ENCODE measurements around the gene MBLAC1.
A peak's percentile ranks its signal among the peaks of the same experiment; 100 is the strongest.

MBLAC1 gene

GRCh38 chr7:100153708-100154535 lies 27.2 kb downstream of the MBLAC1 start:
- DNase-seq: no peak

DNA sequence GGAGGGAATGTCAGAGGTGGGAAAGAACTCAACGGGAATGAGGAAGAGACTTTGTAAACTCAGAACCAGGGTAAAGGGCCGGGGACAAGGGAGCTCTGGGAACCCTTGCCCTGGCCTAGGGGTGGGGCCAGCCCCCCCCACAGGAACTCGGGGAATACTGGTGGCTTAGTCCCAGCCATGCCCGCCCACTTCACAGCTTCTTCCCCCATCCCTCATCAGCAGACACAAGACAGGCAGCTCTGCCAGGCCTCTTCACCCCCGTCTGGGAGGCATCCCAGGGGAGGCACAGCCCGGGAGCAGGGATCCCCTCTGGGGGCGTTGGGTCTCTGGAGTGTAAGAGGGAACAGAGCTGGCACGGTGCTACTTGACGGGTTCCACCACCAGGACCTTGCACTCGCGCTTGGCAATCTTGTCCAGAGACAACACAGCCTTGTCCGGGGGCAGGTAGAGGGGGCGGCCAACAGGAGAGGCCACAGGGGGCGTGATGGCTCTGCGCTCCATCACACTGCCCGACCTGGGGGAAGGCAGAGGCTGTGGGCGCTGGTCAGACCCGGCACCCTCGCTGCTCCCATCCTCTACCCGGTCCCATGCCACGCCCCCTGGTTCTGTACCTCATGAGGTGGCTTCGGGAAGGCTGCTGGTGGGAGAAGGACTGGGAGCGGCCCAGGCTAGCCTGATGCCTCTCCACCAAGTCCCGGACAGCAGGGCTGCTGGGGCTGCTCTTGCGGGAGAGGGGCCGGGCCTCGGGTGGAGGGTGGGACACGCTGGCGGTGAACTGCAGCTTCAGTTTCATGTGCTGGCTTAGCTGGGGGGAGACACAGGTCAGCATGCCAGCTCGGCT lies 28.1 kb downstream of the MBLAC1 start:
- DNase-seq (no peak), ATAC-seq (no peak)

More at GRCh38 chr7:100153708-100154535, 27.2 kb downstream of the MBLAC1 start:
- ATAC-seq: no peak

GRCh38 chr7:100155553-100156317 lies 29.0 kb downstream of the MBLAC1 start:
- ATAC-seq: no peak
- DNase-seq: no peak

GRCh38 chr7:100156331-100157068 lies 29.7 kb downstream of the MBLAC1 start:
- ATAC-seq: peak; percentile 60
- peak; percentile 52 for DNase-seq

GRCh38 chr7:100157069-100157333 lies 30.2 kb downstream of the MBLAC1 start:
- no peak for DNase-seq
- no peak for ATAC-seq

- DNase-seq (peak; percentile 33), ATAC-seq (no peak)
Measured at GRCh38 chr7:100157334-100158228, 30.8 kb downstream of the MBLAC1 start.

GRCh38 chr7:100158229-100159098 lies 31.7 kb downstream of the MBLAC1 start, which contains the start of gene TRAPPC14:
TRAPPC14 (minus strand) TSS chr7:100158723; CDS start chr7:100158499, 224 bp downstream.
- peak; percentile 72 for ATAC-seq
- peak; percentile 97 for DNase-seq

- ATAC-seq (no peak), DNase-seq (no peak)
Measured at GRCh38 chr7:100159099-100159623, 32.4 kb downstream of the MBLAC1 start.

GRCh38 chr7:100160067-100160466 lies 33.3 kb downstream of the MBLAC1 start:
- no peak for DNase-seq
- ATAC-seq: no peak

DNA sequence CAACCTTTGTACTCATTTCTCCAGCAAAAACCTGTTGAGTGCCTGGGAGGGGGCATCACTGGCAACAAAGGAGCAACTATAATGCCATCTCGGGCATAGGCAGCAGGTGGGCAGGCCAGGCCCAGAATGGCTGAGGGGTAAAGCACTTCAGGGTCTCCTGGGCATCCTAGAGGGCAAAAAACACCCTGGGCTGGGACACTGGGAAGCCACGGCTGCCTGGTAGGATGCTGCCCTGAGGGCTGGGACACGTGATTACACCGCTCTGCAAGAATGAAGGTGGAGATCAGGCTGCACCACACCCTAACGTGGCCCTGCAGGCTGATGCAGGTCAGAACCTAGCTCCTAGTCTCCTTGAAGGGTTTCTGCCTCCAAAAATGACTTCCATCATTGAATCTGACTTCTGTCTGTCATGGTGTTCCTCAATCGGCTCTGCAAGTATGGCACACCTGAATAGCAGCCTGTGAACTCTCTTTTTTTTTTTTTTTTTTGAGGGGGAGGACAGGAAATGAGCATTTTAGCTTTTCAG lies 36.3 kb downstream of the MBLAC1 start:
- ATAC-seq: no peak
- no peak for DNase-seq

DNA sequence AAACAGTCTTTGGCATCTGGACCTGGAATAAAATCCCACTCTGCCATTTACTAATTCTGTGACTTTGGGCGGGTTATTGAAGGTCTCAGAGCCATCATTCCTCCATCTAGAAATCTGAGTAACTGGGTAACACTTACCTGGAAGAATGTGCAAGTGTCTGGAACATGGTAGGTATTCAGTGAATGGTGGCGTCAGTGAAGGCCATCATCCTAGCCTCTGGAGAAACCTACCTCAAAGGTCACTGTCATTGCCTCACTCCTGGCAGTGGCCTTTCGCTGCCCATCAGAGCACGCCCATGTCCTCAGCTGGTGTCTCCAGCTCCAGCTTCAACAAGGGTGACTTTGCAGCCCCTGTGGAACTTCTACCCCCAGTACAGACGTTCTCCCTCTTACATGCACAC lies 37.1 kb downstream of the MBLAC1 start:
- no peak for DNase-seq
- ATAC-seq: no peak

- ATAC-seq: peak; percentile 71
- peak; percentile 47 for DNase-seq
Measured at GRCh38 chr7:100166317-100166940, 39.7 kb downstream of the MBLAC1 start.

DNA sequence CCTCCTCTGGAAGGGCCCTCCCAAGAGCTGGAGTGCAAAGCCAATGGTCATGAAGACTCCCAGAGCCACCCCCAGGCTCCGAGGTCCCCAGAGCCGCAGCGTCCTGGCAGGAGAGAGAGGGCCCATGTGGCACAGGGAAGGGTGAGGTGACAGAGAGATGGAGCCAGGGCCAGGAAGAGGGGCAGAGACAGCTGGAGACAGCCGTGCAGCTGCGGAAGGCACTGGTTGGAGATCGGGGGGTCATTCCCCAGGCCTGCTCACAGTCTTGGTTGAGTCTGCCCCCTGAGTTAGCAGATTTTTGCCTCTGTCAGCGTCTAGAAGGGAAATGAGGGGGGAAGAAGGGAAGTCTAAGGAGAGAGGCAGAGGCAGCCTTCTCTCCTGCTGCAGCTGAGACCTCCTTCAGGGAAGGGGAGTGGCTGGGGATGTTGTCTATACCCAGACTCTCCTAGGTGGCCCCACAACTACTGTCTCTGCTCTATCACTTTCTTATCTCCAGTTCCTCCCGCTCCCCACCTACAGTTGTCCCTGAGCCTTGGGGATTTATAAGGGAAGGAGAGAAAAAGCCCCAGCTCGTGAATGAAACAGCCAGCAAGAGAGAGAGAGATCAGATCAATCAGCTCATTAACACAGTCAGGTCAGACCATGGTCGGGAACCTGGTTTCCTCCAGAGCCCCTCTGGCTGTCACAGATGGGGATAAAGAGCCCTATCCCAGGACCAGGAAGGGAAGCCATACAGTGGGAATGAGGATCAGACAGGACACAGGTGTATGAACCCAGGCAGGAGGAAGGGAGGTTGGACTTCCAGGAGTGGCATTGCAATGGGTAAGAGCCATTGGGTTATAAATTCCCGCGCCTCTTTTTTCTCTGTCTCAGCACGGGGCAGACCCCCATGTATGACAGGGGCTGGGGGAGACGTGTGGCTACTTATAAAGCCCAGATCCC lies 40.5 kb downstream of the MBLAC1 start:
- ATAC-seq (no peak), DNase-seq (no peak)

GRCh38 chr7:100167912-100168323 lies 41.2 kb downstream of the MBLAC1 start:
- DNase-seq: no peak
- ATAC-seq: no peak

DNA sequence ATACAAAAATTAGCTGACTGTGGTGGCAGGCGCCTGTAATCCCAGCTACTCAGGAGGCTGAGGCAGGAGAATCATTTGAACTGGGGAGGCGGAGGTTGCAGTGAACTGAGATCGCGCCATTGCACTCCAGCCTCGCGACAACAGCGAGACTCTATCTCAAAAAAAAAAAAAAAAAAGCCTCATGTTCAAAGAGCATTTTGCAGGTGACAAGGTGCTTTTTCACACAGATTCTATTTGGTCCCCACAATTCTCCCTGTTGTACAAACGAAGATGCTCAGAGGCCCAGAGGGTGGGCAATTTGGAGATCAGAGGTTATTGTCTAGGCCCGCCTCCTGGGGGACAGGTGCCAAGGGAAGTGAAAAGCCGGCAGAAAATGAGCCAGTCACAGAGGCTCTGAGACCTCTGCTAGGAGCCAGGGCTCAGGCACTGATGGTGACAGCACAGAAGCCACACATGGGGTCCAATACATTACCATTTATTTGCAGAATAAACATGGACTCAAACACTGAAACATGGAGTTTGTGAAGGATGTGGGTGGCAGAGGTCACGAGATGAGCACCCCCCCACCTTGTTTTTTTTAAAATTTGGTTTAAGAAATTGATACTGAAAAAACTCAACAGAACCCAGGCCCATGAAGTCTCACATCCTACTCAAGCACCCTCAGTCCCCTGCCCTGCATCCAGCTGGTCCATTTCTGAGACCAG lies 42.5 kb downstream of the MBLAC1 start:
- DNase-seq (no peak), ATAC-seq (no peak)

DNA sequence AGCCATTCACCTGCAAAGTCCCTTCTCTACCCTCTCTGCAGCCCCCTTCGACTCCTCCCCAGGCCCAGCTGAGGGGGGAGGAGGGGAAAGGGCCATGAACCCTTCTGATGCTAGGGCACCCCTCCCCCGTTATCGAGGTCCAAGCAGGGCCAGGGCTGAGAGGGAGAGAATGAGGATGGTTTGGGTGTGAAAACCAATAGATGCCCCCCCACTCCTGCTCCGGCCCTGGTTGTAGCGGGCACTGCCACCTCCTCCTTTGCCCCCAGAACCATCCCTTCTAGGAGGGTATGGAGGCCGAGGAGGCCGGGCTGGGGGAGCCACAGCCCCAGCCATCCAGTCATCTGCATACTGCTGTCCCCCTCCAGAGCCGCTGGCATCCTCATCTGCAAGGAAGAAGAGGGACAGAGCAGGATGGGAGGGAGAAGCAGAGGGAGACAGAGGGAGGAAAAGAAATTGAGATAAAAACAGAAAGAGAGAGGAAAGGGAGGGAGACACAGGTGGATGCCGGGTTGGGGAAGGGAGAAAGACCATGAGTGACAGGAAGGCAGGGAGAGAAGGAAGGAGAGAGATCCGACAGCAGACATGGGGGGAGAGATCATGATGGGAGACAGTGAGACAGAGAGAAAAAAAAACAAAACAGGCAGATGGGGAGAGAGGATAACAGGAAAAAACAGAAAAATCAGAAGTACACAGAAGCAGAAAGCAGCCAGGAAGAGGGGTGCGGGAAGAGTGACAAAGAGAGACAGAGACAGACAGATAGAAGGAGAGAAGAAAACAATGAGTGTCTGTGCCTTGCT lies 43.5 kb downstream of the MBLAC1 start:
- DNase-seq: no peak

More for the DNA sequence above, 43.5 kb downstream of the MBLAC1 start:
- ATAC-seq: no peak
